Spinal cord (tissue), 10 donors: ENCODE results near the gene SIN3B. TPM values are rescaled to one million over a fixed set of nuclear protein-coding genes. Genes with fewer than 3 reads are reported as not detected.

Experiments used
- DNase-seq, 6 donors: peaks; one replicate each; pipeline versions ENCODE4 v3.0.0 to v3.0.0-alpha.2; 2013 to 2015; ENCODE audit warnings: low spot score in 6 of 6, low read depth in 4 of 6
- H3K27ac ChIP-seq: one replicate; pipeline ENCODE4 v1.5.1; 2013; ENCODE audit warnings: low read depth, low read length, control low read depth
- H3K27me3 ChIP-seq: one replicate; pipeline ENCODE4 v1.6.1; 2013; ENCODE audit warnings: low read length; ENCODE audit not compliant: control insufficient read depth, insufficient read depth
- H3K36me3 ChIP-seq: one replicate; pipeline ENCODE4 v1.6.1; 2013; ENCODE audit warnings: low read length; ENCODE audit not compliant: control insufficient read depth, insufficient read depth
- H3K4me1 ChIP-seq: one replicate; pipeline ENCODE4 v1.6.1; 2013; ENCODE audit warnings: low read length; ENCODE audit not compliant: control insufficient read depth, insufficient read depth
- H3K4me3 ChIP-seq: one replicate; pipeline ENCODE4 v1.5.1; 2013; ENCODE audit warnings: low read depth, low read length, control low read depth
- H3K9me3 ChIP-seq: one replicate; pipeline ENCODE4 v1.6.1; 2013; ENCODE audit warnings: low read length; ENCODE audit not compliant: control insufficient read depth, insufficient read depth
- WGBS: methylation state at CpG from one replicate; pipeline ENCODE4 v1.1.5; 2013; ENCODE audit warnings: missing lambda C conversion rate; ENCODE audit not compliant: insufficient coverage; 5-methylcytosine and 5-hydroxymethylcytosine counted together
- polyA plus RNA-seq, 2 donors: library from polyadenylated mRNA; unstranded; fragments of 120-200 nt; gene quantifications; one replicate each; pipeline ENCODE4 v1.2.1, GENCODE V29; 2013; ENCODE audit not compliant: insufficient read length in 2 of 2
- total RNA-seq, 2 donors: library from RNA; depleted of rRNA in 1 of 2; stranded (reverse); fragments of 120-200 nt in 1 of 2; fragments of >200 nt in 1 of 2; gene quantifications; one replicate each; pipeline versions ENCODE4 v1.2.3 to v1.2.4, GENCODE V29; 2013 to 2014
- donor health status: healthy.

Gene SIN3B
- total and polyA plus RNA-seq, 4 donors = 33.5 to 106 (median 62.1) TPM

GRCh38 chr19:16856091-16856490 is 26.9 kb downstream of the SIN3B start:
- no peaks in the 10 kb centered on the region for H3K4me1 ChIP-seq
- WGBS = 91% methylated on average over 6 of the region's 9 CpGs
- no peak overlapping the region for H3K4me3 ChIP-seq
- no peaks in the 10 kb centered on the region for H3K27me3 ChIP-seq
- H3K27ac ChIP-seq = no peak overlapping the region
- no peaks in the 10 kb centered on the region for H3K9me3 ChIP-seq
- peaks cover 83% of the 10 kb centered on the region for H3K36me3 ChIP-seq
- no peak for DNase-seq

- H3K36me3 ChIP-seq = peaks cover 78% of the 10 kb centered on the region
- no peaks in the 10 kb centered on the region for H3K4me1 ChIP-seq
- no peak overlapping the region for H3K27ac ChIP-seq
- 98% methylated on average over 7 of the region's 7 CpGs for WGBS
- no peak overlapping the region for H3K4me3 ChIP-seq
- no peak for DNase-seq
- H3K9me3 ChIP-seq = no peaks in the 10 kb centered on the region
- H3K27me3 ChIP-seq = no peaks in the 10 kb centered on the region
Observed at GRCh38 chr19:16859626-16860025, 30.4 kb downstream of the SIN3B start.

GRCh38 chr19:16860118-16860517 is 30.9 kb downstream of the SIN3B start:
- no peak overlapping the region for H3K4me3 ChIP-seq
- no peak overlapping the region for H3K27ac ChIP-seq
- no peak for DNase-seq
- no peaks in the 10 kb centered on the region for H3K4me1 ChIP-seq
- 90% methylated on average over 15 of the region's 20 CpGs for WGBS
- H3K27me3 ChIP-seq = no peaks in the 10 kb centered on the region
- peaks cover 81% of the 10 kb centered on the region for H3K36me3 ChIP-seq
- no peaks in the 10 kb centered on the region for H3K9me3 ChIP-seq

- Histone ChIP-seq H3K36me3 (peaks cover 80% of the 10 kb centered on the region), H3K27me3 (no peaks in the 10 kb centered on the region), H3K4me1 (no peaks in the 10 kb centered on the region), H3K9me3 (no peaks in the 10 kb centered on the region), H3K4me3 (no peak overlapping the region), H3K27ac (no peak overlapping the region)
- DNase-seq = no peak
- 100% methylated on average over 2 of the region's 3 CpGs for WGBS
Observed at GRCh38 chr19:16861011-16861410, 31.8 kb downstream of the SIN3B start.

- no peaks in the 10 kb centered on the region for H3K27me3 ChIP-seq
- H3K4me3 ChIP-seq = no peak overlapping the region
- H3K27ac ChIP-seq = no peak overlapping the region
- H3K36me3 ChIP-seq = peaks cover 82% of the 10 kb centered on the region
- DNase-seq = no peak
- WGBS = 82% methylated on average over 2 of the region's 5 CpGs
- H3K9me3 ChIP-seq = no peaks in the 10 kb centered on the region
- no peaks in the 10 kb centered on the region for H3K4me1 ChIP-seq
Observed at GRCh38 chr19:16861834-16862233, 32.6 kb downstream of the SIN3B start.

- WGBS = 90% methylated on average over 5 of the region's 10 CpGs
Observed at GRCh38 chr19:16862826-16863415, 33.7 kb downstream of the SIN3B start.

GRCh38 chr19:16867211-16867610 is 38.0 kb downstream of the SIN3B start:
- no peak overlapping the region for H3K27ac ChIP-seq
- no peaks in the 10 kb centered on the region for H3K27me3 ChIP-seq
- WGBS = 97% methylated on average over 10 of the region's 10 CpGs
- H3K36me3 ChIP-seq = peaks cover 94% of the 10 kb centered on the region
- no peaks in the 10 kb centered on the region for H3K9me3 ChIP-seq
- DNase-seq = no peak
- H3K4me3 ChIP-seq = no peak overlapping the region
- no peaks in the 10 kb centered on the region for H3K4me1 ChIP-seq

More at GRCh38 chr19:16862826-16863415, 33.7 kb downstream of the SIN3B start:
- H3K27me3 ChIP-seq = no peaks in the 10 kb centered on the region
- H3K36me3 ChIP-seq = peaks cover 88% of the 10 kb centered on the region
- H3K4me3 ChIP-seq = no peak overlapping the region
- H3K4me1 ChIP-seq = no peaks in the 10 kb centered on the region
- no peak for DNase-seq
- H3K27ac ChIP-seq = no peak overlapping the region
- H3K9me3 ChIP-seq = no peaks in the 10 kb centered on the region

GRCh38 chr19:16868423-16869130 is 39.4 kb downstream of the SIN3B start:
- 94% methylated on average over 20 of the region's 20 CpGs for WGBS

GRCh38 chr19:16869331-16869972 is 40.3 kb downstream of the SIN3B start:
- Histone ChIP-seq H3K9me3 (no peaks in the 10 kb centered on the region), H3K4me3 (no peak overlapping the region), H3K36me3 (peaks cover 96% of the 10 kb centered on the region), H3K4me1 (peaks cover 3% of the 10 kb centered on the region), H3K27ac (no peak overlapping the region), H3K27me3 (no peaks in the 10 kb centered on the region)
- WGBS = 95% methylated on average over 27 of the region's 30 CpGs
- DNase-seq = no peak

More at GRCh38 chr19:16868423-16869130, 39.4 kb downstream of the SIN3B start:
- Histone ChIP-seq H3K27me3 (no peaks in the 10 kb centered on the region), H3K4me1 (no peaks in the 10 kb centered on the region), H3K9me3 (no peaks in the 10 kb centered on the region), H3K36me3 (peaks cover 97% of the 10 kb centered on the region), H3K27ac (no peak overlapping the region), H3K4me3 (no peak overlapping the region)
- no peak for DNase-seq
